ENCODE data around the gene BBS9.

BBS9 gene

GRCh38 chr7:33578166-33578565, 448.8 kb downstream of the BBS9 start:
- TF ChIP-seq TAF1 (IDR thresholded peaks at IDR 0.05; ENCODE audit: borderline replicate concordance, insufficient read depth, low read length) (no peak), REST (IDR thresholded peaks at IDR 0.05; ENCODE audit: insufficient read depth in 1 of 2, low read depth in 2 of 2, low read length in 2 of 2) (no peak), SIN3A (IDR thresholded peaks at IDR 0.05; ENCODE audit: borderline replicate concordance, insufficient read depth, low read length) (no peak), FOXP2 (optimal IDR thresholded peaks at IDR 0.05; ENCODE audit: borderline replicate concordance, extremely low read depth, extremely low read length, insufficient read depth) (no peak), POLR2AphosphoS5 (IDR thresholded peaks at IDR 0.05; ENCODE audit: low read depth, low read length) (no peak)

DNA sequence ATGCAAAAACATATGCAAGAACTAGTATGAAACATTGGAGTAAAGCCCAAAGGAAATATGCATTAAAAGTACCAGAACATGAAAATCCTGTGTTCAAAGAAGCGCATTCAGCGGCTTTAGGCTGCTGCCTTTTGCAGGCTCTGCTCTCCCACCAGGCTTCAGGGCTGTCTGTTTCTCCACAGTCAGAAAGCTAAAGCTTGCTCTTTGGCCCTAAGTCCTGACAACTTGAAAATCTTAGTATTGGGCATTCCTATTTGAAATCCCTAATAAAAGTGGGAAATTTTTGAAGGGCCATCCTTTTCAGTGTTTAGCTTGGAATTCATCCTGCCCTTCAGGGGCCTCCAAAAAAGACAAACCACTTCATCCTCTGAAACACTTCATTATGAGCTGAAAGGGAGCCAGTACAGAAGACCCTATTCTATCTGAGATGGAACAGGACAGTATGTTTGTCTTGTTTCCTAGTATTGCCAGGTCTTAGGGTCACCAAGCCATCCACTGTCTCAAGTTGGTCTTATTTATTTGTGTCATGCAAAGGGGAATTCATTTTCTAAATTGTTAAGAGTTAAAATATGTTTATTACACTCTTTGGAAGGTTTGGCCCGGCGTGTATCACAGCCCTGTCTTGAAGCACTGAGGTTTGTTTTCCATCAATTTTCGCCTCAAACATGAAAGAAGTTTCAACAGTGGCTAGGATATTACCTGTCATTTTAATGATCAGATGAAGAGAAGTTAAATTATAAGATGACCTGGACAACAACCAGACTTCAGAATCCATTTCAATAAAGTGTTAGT, 449.7 kb downstream of the BBS9 start:
- TF ChIP-seq FOXP2 (optimal IDR thresholded peaks at IDR 0.05; ENCODE audit: borderline replicate concordance, extremely low read depth, extremely low read length, insufficient read depth) (no peak), POLR2AphosphoS5 (IDR thresholded peaks at IDR 0.05; ENCODE audit: low read depth, low read length) (no peak), REST (IDR thresholded peaks at IDR 0.05; ENCODE audit: insufficient read depth in 1 of 2, low read depth in 2 of 2, low read length in 2 of 2) (no peak), SIN3A (IDR thresholded peaks at IDR 0.05; ENCODE audit: borderline replicate concordance, insufficient read depth, low read length) (no peak), TAF1 (IDR thresholded peaks at IDR 0.05; ENCODE audit: borderline replicate concordance, insufficient read depth, low read length) (no peak)

DNA sequence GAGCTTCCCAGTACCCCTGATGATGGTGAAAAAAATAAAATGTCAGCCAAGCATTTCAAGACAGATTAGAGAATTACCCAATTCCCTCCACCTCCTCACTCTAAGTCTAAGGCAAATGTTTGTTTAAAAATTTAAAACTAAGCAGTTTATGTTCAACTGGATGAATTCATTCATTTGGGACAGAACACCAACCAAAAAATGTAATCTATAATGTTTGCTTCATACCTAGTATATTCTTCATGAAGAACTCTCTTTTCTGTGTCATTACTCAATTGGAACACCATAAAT, 450.3 kb downstream of the BBS9 start:
- TF ChIP-seq POLR2AphosphoS5 (IDR thresholded peaks at IDR 0.05; ENCODE audit: low read depth, low read length) (no peak), SIN3A (IDR thresholded peaks at IDR 0.05; ENCODE audit: borderline replicate concordance, insufficient read depth, low read length) (no peak), TAF1 (IDR thresholded peaks at IDR 0.05; ENCODE audit: borderline replicate concordance, insufficient read depth, low read length) (no peak), REST (IDR thresholded peaks at IDR 0.05; ENCODE audit: insufficient read depth in 1 of 2, low read depth in 2 of 2, low read length in 2 of 2) (no peak), FOXP2 (optimal IDR thresholded peaks at IDR 0.05; ENCODE audit: borderline replicate concordance, extremely low read depth, extremely low read length, insufficient read depth) (no peak)

- no peak for TF ChIP-seq SIN3A (IDR thresholded peaks at IDR 0.05; ENCODE audit: borderline replicate concordance, insufficient read depth, low read length)
- TF ChIP-seq TAF1 (IDR thresholded peaks at IDR 0.05; ENCODE audit: borderline replicate concordance, insufficient read depth, low read length) = no peak
- TF ChIP-seq FOXP2 (optimal IDR thresholded peaks at IDR 0.05; ENCODE audit: borderline replicate concordance, extremely low read depth, extremely low read length, insufficient read depth) = no peak
- TF ChIP-seq POLR2AphosphoS5 (IDR thresholded peaks at IDR 0.05; ENCODE audit: low read depth, low read length) = no peak
- no peak for TF ChIP-seq REST (IDR thresholded peaks at IDR 0.05; ENCODE audit: insufficient read depth in 1 of 2, low read depth in 2 of 2, low read length in 2 of 2)
Observed at GRCh38 chr7:33581236-33581635, 451.9 kb downstream of the BBS9 start.
